D341Med (cell line): ENCODE results near the gene MEAK7.

Source experiments
- DNase-seq: peaks from one replicate; pipeline ENCODE4 v3.0.0; 2012; ENCODE audit warnings: low spot score

Gene MEAK7

GRCh38 chr16:84466692-84467091 lies 37.8 kb downstream of the MEAK7 start:
- no peak for DNase-seq

GRCh38 chr16:84465154-84465553 lies 39.3 kb downstream of the MEAK7 start:
- DNase-seq = no peak

GRCh38 chr16:84464116-84464515 lies 40.3 kb downstream of the MEAK7 start:
- DNase-seq = no peak

GRCh38 chr16:84463221-84463620 lies 41.2 kb downstream of the MEAK7 start:
- DNase-seq = no peak

GRCh38 chr16:84462296-84463210 lies 41.9 kb downstream of the MEAK7 start:
- no peak for DNase-seq

- no peak for DNase-seq
Observed at GRCh38 chr16:84461413-84462295, 42.8 kb downstream of the MEAK7 start.

GRCh38 chr16:84461029-84461412 lies 43.4 kb downstream of the MEAK7 start:
- DNase-seq = no peak

GRCh38 chr16:84460406-84461028 lies 43.9 kb downstream of the MEAK7 start:
- no peak for DNase-seq

GRCh38 chr16:84459941-84460405 lies 44.5 kb downstream of the MEAK7 start:
- no peak for DNase-seq

GRCh38 chr16:84459533-84459894 lies 44.9 kb downstream of the MEAK7 start:
- DNase-seq = no peak

GRCh38 chr16:84458606-84459532 lies 45.6 kb downstream of the MEAK7 start:
- DNase-seq = no peak

- no peak for DNase-seq
Observed at GRCh38 chr16:84455031-84455430, 49.4 kb downstream of the MEAK7 start.
